GM10847 (cell line): ENCODE results near the gene SCN3A.

ENCODE experiments used
- POLR2A ChIP-seq: IDR thresholded peaks from 2 replicates; pipeline ENCODE4 v1.6.1; 2011; ENCODE audit not compliant: insufficient read length; ENCODE audit errors: extremely low read depth

The SCN3A gene

GRCh38 chr2:165058476-165059265 is 145.2 kb downstream of the SCN3A start:
- TF ChIP-seq POLR2A, result no peak

DNA sequence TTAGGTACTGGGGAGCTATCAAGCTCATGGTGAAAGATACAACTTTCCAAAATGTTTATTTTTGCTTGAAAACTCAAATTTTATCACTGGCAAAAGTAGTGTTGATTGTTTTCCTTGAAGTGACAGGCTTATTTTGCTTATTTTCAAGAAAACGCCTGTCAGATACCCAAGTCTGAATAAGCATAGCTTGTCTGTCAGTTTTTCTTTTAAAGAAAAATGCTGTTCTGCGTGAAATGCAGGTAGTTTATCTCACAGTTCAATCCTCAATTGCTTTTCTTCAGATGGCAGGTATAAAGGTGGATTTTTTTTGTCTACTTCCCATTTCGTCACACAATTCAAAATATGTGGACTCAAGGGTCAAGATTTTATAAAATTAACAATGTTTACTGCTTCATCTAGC is 145.9 kb downstream of the SCN3A start:
- TF ChIP-seq POLR2A, result no peak

DNA sequence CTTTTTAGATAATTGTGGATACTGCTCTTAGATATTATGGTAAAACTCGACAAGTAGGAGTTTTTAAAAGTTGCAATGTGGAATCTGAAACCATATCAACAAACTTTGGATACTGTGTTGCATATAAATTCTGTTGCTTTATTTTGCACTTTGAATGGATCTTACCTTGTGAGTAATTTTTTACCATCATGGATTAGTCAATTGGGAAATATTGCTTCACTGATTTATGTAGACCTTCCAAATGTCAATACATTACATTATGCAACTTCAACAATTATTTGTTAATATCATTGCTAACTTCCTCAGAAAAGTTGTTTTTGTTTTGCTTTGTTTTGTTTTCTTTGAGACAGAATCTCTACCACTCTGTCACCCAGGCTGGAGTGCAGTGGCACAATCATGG is 146.5 kb downstream of the SCN3A start:
- TF ChIP-seq POLR2A, result no peak

GRCh38 chr2:165056564-165056963 is 147.3 kb downstream of the SCN3A start:
- TF ChIP-seq POLR2A, result no peak

GRCh38 chr2:165055082-165055851 is 148.6 kb downstream of the SCN3A start:
- no peak for TF ChIP-seq POLR2A

DNA sequence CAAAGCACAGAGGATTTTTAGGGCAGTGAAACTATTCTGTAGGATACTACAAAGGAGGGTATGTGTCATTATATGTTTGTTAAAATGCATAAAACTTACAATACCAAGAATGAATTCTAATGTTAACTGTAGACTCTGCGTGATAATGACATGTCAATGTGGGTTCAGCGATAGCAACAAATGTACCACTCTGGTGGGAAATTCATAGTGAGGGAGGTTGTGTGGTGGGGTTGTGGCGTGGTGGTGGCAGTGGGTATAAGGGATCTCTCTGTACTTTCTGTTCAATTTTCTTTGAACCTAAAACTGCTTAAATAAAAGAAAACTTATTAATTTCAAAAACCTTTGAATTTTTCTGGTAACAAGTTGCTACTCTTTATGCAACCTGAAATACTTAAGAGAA is 149.2 kb downstream of the SCN3A start:
- TF ChIP-seq POLR2A, result no peak

- TF ChIP-seq POLR2A, result no peak
These were observed 159.1 kb downstream of the SCN3A start for GRCh38 chr2:165044505-165045303.
